IPS DF 4.7 (cell line): ENCODE data around the gene CCR4.
"Not testable (repeated sequence)": the region's sequence is repeated elsewhere in the genome, so short reads cannot be mapped to it uniquely, and the experiment has no call there.

Source experiments
- DNase-seq: peaks from one replicate; pipeline ENCODE4 v3.0.0-alpha.2; 2013; ENCODE audit warnings: low spot score; ENCODE audit errors: extremely low read depth

CCR4 gene

GRCh38 chr3:32951410-32951811 lies at the start of gene CCR4:
CCR4 (plus strand) TSS chr3:32951644; CDS start chr3:32953423, 1,779 bp downstream.
- DNase-seq: no peak

GRCh38 chr3:32902887-32903371 lies 48.5 kb upstream of the CCR4 start:
- not testable (repeated sequence) for DNase-seq

- no peak for DNase-seq
Measured at GRCh38 chr3:32903953-32904352, 47.5 kb upstream of the CCR4 start.

- no peak for DNase-seq
Measured at GRCh38 chr3:32909999-32910398, 41.4 kb upstream of the CCR4 start.

GRCh38 chr3:32910954-32911353 lies 40.5 kb upstream of the CCR4 start:
- DNase-seq: no peak

- no peak for DNase-seq
Measured at GRCh38 chr3:32912046-32912445, 39.4 kb upstream of the CCR4 start.

- DNase-seq: no peak
Measured at GRCh38 chr3:32913790-32914446, 37.5 kb upstream of the CCR4 start.

GRCh38 chr3:32919920-32920319 lies 31.5 kb upstream of the CCR4 start:
- no peak for DNase-seq

- no peak for DNase-seq
Measured at GRCh38 chr3:32922078-32922477, 29.4 kb upstream of the CCR4 start.

- DNase-seq: no peak
Measured at GRCh38 chr3:32930161-32930560, 21.3 kb upstream of the CCR4 start.

GRCh38 chr3:32931273-32931672 lies 20.2 kb upstream of the CCR4 start:
- DNase-seq: not testable (repeated sequence)

GRCh38 chr3:32934150-32934742 lies 17.2 kb upstream of the CCR4 start:
- no peak for DNase-seq

- no peak for DNase-seq
Measured at GRCh38 chr3:32937331-32937730, 14.1 kb upstream of the CCR4 start.

- DNase-seq: not testable (repeated sequence)
Measured at GRCh38 chr3:32939531-32940284, 11.7 kb upstream of the CCR4 start.

GRCh38 chr3:32940726-32941125 lies 10.7 kb upstream of the CCR4 start:
- no peak for DNase-seq

GRCh38 chr3:32945136-32945535 lies 6.3 kb upstream of the CCR4 start:
- DNase-seq: no peak

GRCh38 chr3:32945598-32945997 lies 5.8 kb upstream of the CCR4 start:
- not testable (repeated sequence) for DNase-seq

GRCh38 chr3:32946973-32947788 lies 4.3 kb upstream of the CCR4 start:
- DNase-seq: no peak

GRCh38 chr3:32947789-32948238 lies 3.6 kb upstream of the CCR4 start:
- DNase-seq: peak; percentile 91

GRCh38 chr3:32948625-32949445 lies 2.6 kb upstream of the CCR4 start:
- no peak for DNase-seq

- no peak for DNase-seq
Measured at GRCh38 chr3:32950516-32950915, 928 bp upstream of the CCR4 start.
